Fibroblast of lung (primary cell): ENCODE data around the gene PLXNA2. TPM values are rescaled to one million over a fixed set of nuclear protein-coding genes. Genes with fewer than 3 reads are reported as not detected.

Experiments
- DNase-seq, 2 donors: peaks; one replicate each; pipeline versions ENCODE4 v3.0.0 to v3.0.0-alpha.2; 2010; ENCODE audit warnings: low read depth in 2 of 2
- H2AFZ ChIP-seq: 2 replicates; pipeline ENCODE4 v1.5.1; 2012; ENCODE audit warnings: low read length, control low read depth, inconsistent platforms
- H3K27ac ChIP-seq: 2 replicates; pipeline ENCODE4 v1.5.1; 2011; ENCODE audit warnings: low read length, control low read depth; ENCODE audit not compliant: insufficient read depth
- H3K27me3 ChIP-seq: 2 replicates; pipeline ENCODE4 v1.5.1; 2011; ENCODE audit warnings: mild to moderate bottlenecking, low read length; ENCODE audit not compliant: control insufficient read depth, insufficient read depth
- H3K36me3 ChIP-seq: 2 replicates; pipeline ENCODE4 v1.5.1; 2011; ENCODE audit warnings: low read length; ENCODE audit not compliant: control insufficient read depth, insufficient read depth
- H3K4me1 ChIP-seq: 2 replicates; pipeline ENCODE4 v1.5.1; 2011; ENCODE audit warnings: low read length; ENCODE audit not compliant: control insufficient read depth, insufficient read depth; ENCODE audit errors: extremely low read depth
- H3K4me2 ChIP-seq: 2 replicates; pipeline ENCODE4 v1.5.1; 2011; ENCODE audit warnings: low read length, control low read depth; ENCODE audit not compliant: insufficient read depth; ENCODE audit errors: extremely low read depth
- H3K4me3 ChIP-seq, 4 experiments: fragments of 200-600 bp in 1 of 4; sonication (generic) in 1 of 4; replicated peaks in 1 of 4; 2 replicates each; pipeline ENCODE4 v1.5.1; 2011 to 2016; ENCODE audit warnings: low read length in 4 of 4, low read depth in 3 of 4, mild to moderate bottlenecking in 3 of 4, control low read depth in 2 of 4, inconsistent platforms in 1 of 4, mixed read lengths in 1 of 4; ENCODE audit not compliant: insufficient read depth in 1 of 4; ENCODE audit errors: control extremely low read depth in 1 of 4
- H3K79me2 ChIP-seq: 2 replicates; pipeline ENCODE4 v1.5.1; 2012; ENCODE audit warnings: mild to moderate bottlenecking, low read length, inconsistent platforms; ENCODE audit not compliant: control insufficient read depth, insufficient read depth
- H3K9ac ChIP-seq: 2 replicates; pipeline ENCODE4 v1.5.1; 2011; ENCODE audit warnings: mild to moderate bottlenecking, low read length, control low read depth; ENCODE audit not compliant: insufficient read depth
- H3K9me3 ChIP-seq: 2 replicates; pipeline ENCODE4 v1.5.1; 2012; ENCODE audit warnings: low read depth, low read length; ENCODE audit not compliant: control insufficient read depth, insufficient read depth
- H4K20me1 ChIP-seq: 2 replicates; pipeline ENCODE4 v1.5.1; 2011; ENCODE audit warnings: low read length; ENCODE audit not compliant: control insufficient read depth, insufficient read depth; ENCODE audit errors: extremely low read depth
- CTCF ChIP-seq, 2 donors: IDR thresholded peaks in 1 of 2; conservative IDR thresholded peaks in 1 of 2; 1 replicate in 1 of 2; 2 replicates in 1 of 2; pipeline ENCODE4 v1.5.1; 2011 to 2012; ENCODE audit warnings: low read length in 2 of 2, control low read depth in 1 of 2, inconsistent platforms in 1 of 2, low read depth in 1 of 2, mild to moderate bottlenecking in 1 of 2
- EZH2 ChIP-seq: IDR thresholded peaks from 2 replicates; pipeline ENCODE4 v1.5.1; 2012; ENCODE audit warnings: low read length, control low read depth, mild to moderate bottlenecking; ENCODE audit errors: missing control alignments
- polyA plus RNA-seq, 2 donors: library from polyadenylated mRNA; depleted of rRNA in 1 of 2; stranded (reverse) in 1 of 2; unstranded in 1 of 2; fragments of >200 nt; gene quantifications; 2 replicates each; pipeline ENCODE4 v1.2.1, GENCODE V29; 2011 to 2012; ENCODE audit warnings: missing spikeins in 1 of 2
- total RNA-seq: library from RNA; depleted of rRNA; stranded (reverse); fragments of >200 nt; gene quantifications from 2 replicates; pipeline ENCODE4 v1.2.1, GENCODE V29; 2014

Gene PLXNA2
- total and polyA plus RNA-seq, 2 donors (not counting 1 experiment from before 2014, with no cell fraction given), result 0.43 to 2.0 TPM

- H3K9me3 ChIP-seq, result no peaks in the 10 kb centered on the region
- no peaks in the 10 kb centered on the region for H3K79me2 ChIP-seq
- H2AFZ ChIP-seq, result no peak overlapping the region
- no peaks in the 10 kb centered on the region for H3K27me3 ChIP-seq
- no peaks in the 10 kb centered on the region for H3K4me1 ChIP-seq
- H3K4me3 ChIP-seq, result no peak overlapping the region
- no peak for DNase-seq
- no peak overlapping the region for H3K27ac ChIP-seq
- no peaks in the 10 kb centered on the region for H3K36me3 ChIP-seq
- H4K20me1 ChIP-seq, result no peaks in the 10 kb centered on the region
- H3K4me2 ChIP-seq, result no peak overlapping the region
- no peak for TF ChIP-seq EZH2
- TF ChIP-seq CTCF (conservative IDR thresholded peaks at IDR 0.05 in 1 of 2, IDR thresholded peaks at IDR 0.05 in 1 of 2; ENCODE audit: low read depth in 1 of 2, low read length in 2 of 2), result no peak
- H3K9ac ChIP-seq, result no peak overlapping the region
These were observed 132.5 kb downstream of the PLXNA2 start for GRCh38 chr1:208111646-208112190.

GRCh38 chr1:208110296-208110695 lies 133.9 kb downstream of the PLXNA2 start:
- Histone ChIP-seq H3K27ac (no peak overlapping the region), H3K4me2 (no peak overlapping the region), H3K9ac (no peak overlapping the region), H3K79me2 (no peaks in the 10 kb centered on the region), H3K27me3 (no peaks in the 10 kb centered on the region), H4K20me1 (no peaks in the 10 kb centered on the region), H3K4me3 (no peak overlapping the region), H2AFZ (no peak overlapping the region), H3K36me3 (no peaks in the 10 kb centered on the region), H3K9me3 (no peaks in the 10 kb centered on the region), H3K4me1 (no peaks in the 10 kb centered on the region)
- no peak for DNase-seq
- TF ChIP-seq CTCF (conservative IDR thresholded peaks at IDR 0.05 in 1 of 2, IDR thresholded peaks at IDR 0.05 in 1 of 2; ENCODE audit: low read depth in 1 of 2, low read length in 2 of 2), result no peak
- TF ChIP-seq EZH2, result no peak

GRCh38 chr1:208108646-208109330 lies 135.4 kb downstream of the PLXNA2 start:
- Histone ChIP-seq H3K27me3 (no peaks in the 10 kb centered on the region), H2AFZ (no peak overlapping the region), H3K4me2 (no peak overlapping the region)

More at GRCh38 chr1:208108646-208109330, 135.4 kb downstream of the PLXNA2 start:
- Histone ChIP-seq H4K20me1 (no peaks in the 10 kb centered on the region), H3K79me2 (no peaks in the 10 kb centered on the region), H3K36me3 (no peaks in the 10 kb centered on the region), H3K27ac (no peak overlapping the region), H3K4me1 (no peaks in the 10 kb centered on the region), H3K9me3 (no peaks in the 10 kb centered on the region), H3K9ac (no peak overlapping the region), H3K4me3 (no peak overlapping the region)
- DNase-seq, result no peak
- TF ChIP-seq EZH2, result no peak
- no peak for TF ChIP-seq CTCF (conservative IDR thresholded peaks at IDR 0.05 in 1 of 2, IDR thresholded peaks at IDR 0.05 in 1 of 2; ENCODE audit: low read depth in 1 of 2, low read length in 2 of 2)
